Melanocyte of skin (primary cell): ENCODE results near the gene HTR3B. TPM values are rescaled to one million over a fixed set of nuclear protein-coding genes. Genes with fewer than 3 reads are reported as not detected.

Experiments
- small RNA-seq, 2 donors: library from RNA; depleted of rRNA; stranded (forward); fragments of <200 nt; gene quantifications; one replicate each; pipeline ENCODE3, GENCODE V24; 2012
- total RNA-seq, 2 donors: library from RNA; depleted of rRNA; stranded (reverse); fragments of >200 nt; gene quantifications; 2 replicates each; pipeline ENCODE4 v1.2.3, GENCODE V29; 2012

Gene HTR3B
- total RNA-seq = not detected

GRCh38 chr11:113904379-113905101 lies at the start of gene HTR3B:
Gene HTR3B, plus strand, starts transcription at chr11:113904796. Its CDS starts 138 bp downstream, at chr11:113904934.

GRCh38 chr11:113875234-113876073 lies 29.1 kb upstream of the HTR3B start, which contains the start of gene USP28:
Gene USP28, minus strand, starts transcription at chr11:113875572. Its CDS starts 71 bp downstream, at chr11:113875501.

GRCh38 chr11:113974741-113975470 lies 70.3 kb downstream of the HTR3B start, which contains the start of gene HTR3A:
Gene HTR3A, plus strand, starts transcription at chr11:113975108. Its CDS starts 218 bp downstream, at chr11:113975326.

Small RNA genes within 50 kb of the gene (small RNA-seq; reads per million reads assigned to genes)
- 0 reads per million in 2 donors for gene RNU6-1107P

Other genes with a start within 250 kb of the HTR3B start
- 10 to 100 TPM in 1 of 2 donors, 1 to 10 TPM in 1; 10.0 to 33.7 TPM for gene TMPRSS5, start 198.5 kb upstream of the HTR3B start, total RNA-seq
- 10 to 100 TPM; 21.0 to 26.6 TPM for gene ZW10, start 131.1 kb upstream of the HTR3B start, total RNA-seq
- gene CLDN25, start 125.0 kb upstream of the HTR3B start, total RNA-seq = not detected
- gene USP28, start 29.2 kb upstream of the HTR3B start, total RNA-seq = 10 to 100 TPM; 25.1 to 38.0 TPM
- not detected for gene HTR3A, start 70.3 kb downstream of the HTR3B start, total RNA-seq
- gene ZBTB16, start 154.9 kb downstream of the HTR3B start, total RNA-seq = under 1 TPM; under 0.01 to 0.67 TPM